Regular cardiac myocyte (primary cell): ENCODE measurements around the gene ZBED6. TPM values are rescaled to one million over a fixed set of nuclear protein-coding genes. Genes with fewer than 3 reads are reported as not detected.

Experiments used
- total RNA-seq: library from RNA; depleted of rRNA; stranded (reverse); fragments of >200 nt; gene quantifications from 2 replicates; pipeline ENCODE4 v1.2.3, GENCODE V29; 2014

Gene ZBED6, protein sequence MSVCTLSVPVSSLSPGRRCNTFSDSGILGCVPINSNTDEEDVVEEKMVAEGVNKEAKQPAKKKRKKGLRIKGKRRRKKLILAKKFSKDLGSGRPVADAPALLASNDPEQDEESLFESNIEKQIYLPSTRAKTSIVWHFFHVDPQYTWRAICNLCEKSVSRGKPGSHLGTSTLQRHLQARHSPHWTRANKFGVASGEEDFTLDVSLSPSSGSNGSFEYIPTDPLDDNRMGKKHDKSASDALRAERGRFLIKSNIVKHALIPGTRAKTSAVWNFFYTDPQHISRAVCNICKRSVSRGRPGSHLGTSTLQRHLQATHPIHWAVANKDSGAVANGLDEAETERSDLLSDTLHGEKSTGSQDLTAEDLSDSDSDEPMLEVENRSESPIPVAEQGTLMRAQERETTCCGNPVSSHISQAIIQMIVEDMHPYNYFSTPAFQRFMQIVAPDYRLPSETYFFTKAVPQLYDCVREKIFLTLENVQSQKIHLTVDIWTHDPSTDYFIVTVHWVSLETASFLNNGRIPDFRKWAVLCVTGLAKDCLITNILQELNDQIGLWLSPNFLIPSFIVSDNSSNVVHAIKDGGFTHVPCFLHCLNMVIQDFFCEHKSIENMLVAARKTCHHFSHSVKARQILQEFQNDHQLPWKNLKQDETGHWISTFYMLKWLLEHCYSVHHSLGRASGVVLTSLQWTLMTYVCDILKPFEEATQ (N-terminal part only)
- 10.0 and 12.4 TPM in 2 replicates for total RNA-seq

DNA sequence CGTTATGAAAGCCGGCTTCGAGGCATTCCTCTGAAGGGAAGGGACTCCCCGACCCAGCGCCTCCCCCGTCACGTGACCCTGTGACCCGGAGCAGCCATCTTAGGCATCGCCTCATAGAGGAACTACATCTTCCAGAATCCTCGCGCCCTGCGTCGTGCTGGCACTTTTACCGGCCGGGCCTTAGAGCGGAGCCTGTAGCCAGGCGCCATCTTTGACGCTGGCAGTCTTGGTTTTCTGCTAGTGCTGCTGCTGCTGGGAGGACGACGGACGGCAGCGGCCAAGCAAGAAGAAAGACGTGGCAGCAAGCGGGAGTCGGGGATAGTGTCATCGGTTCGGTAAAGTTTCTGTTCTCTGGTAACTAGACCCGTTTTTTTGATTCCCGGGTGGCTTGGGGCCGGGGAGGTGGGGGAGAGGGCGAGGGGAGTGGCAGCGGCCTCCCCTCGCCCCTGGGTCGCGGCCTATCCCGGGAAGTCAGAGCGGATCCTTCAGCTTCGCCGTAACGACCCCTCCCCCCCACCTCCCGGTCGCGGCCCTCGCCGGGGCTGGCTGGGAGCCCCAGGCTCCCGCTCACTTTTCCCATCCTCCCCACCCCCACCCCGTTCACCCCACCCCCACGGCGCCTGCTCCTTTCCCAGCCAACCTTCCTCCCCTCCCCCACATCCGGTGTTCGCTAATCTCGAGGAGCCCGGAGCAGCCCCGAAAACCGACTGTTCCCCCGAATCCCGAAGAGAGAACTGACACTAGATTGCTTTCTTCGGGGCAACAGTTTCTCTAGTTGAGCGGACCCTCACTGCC, at the start of gene ZBED6, which contains the start of gene ZC3H11A:
Gene ZBED6, plus strand, starts transcription at position 183 of the 795 bp plus-strand sequence. CDS start 1,900 bp downstream, outside the sequence.
Gene ZC3H11A, plus strand, starts transcription at position 183 of the 795 bp plus-strand sequence. CDS start 21,448 bp downstream, outside the sequence.

DNA sequence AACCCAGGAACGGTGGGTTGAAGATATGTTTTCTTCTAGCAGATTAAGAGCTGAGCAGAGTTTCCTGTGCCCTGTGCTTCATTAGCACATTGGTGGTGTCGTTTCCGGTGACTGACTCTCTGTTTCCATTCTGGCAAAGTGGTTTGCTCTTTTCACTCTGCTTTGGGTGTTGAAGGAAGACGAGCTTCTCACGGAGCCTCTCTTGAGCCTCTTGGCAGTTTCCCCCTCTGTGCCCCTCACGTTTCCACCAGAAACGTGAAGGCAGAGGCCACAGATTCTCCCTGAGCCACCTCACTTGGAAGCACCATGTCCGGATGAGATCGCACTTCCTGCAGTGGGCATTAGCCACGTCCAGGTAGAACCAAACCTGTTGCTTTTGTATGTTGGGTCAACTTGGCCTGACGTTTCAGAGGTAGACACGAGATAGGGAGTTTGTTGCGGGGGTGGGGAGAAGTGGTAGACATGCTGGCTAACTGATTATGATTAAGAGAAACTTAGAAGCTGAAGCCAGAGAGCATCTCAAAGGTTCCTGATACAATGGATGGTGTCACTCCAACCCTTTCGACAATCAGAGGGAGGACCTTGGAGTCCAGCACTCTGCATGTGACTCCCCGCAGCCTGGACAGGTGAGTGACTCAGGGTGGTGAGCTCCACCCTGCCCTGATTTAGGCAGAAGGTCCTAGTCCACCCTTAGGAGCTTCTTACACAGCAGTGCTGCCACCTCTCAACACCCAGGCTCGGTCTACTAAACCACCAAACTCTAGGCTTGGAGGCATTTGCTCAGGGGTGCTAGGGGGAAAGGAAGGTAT, 30.2 kb upstream of the ZBED6 start, which contains the start of gene LAX1:
Gene LAX1, plus strand, starts transcription at position 155 of the 809 bp plus-strand sequence. Its CDS starts 383 bp downstream, at position 538.

Other genes starting within 250 kb of the ZBED6 start
- gene ATP2B4, start 168.8 kb upstream of the ZBED6 start, total RNA-seq = 140 and 164 TPM in 2 replicates
- under 0.01 TPM in 1 of 2 replicates, not detected in the other for gene LAX1, start 30.4 kb upstream of the ZBED6 start, total RNA-seq
- gene ZC3H11A, start within 50 bp of the ZBED6 start, total RNA-seq = 71.9 and 75.0 TPM in 2 replicates
- gene SNRPE, start 66.0 kb downstream of the ZBED6 start, total RNA-seq = 65.7 and 72.7 TPM in 2 replicates